Mesothelial cell of epicardium (in vitro differentiated cells): ENCODE measurements around the gene MPP4. TPM values are rescaled to one million over a fixed set of nuclear protein-coding genes. Genes with fewer than 3 reads are reported as not detected.

Experiments
- DNase-seq, 2 experiments: peaks; one replicate each; pipeline ENCODE4 v3.0.0; 2021; ENCODE audit warnings: low spot score in 2 of 2; ENCODE audit not compliant: unreplicated experiment in 2 of 2
- H3K27ac Mint-ChIP-seq: 2 replicates; pipeline ENCODE4 v1.8.0; 2021; ENCODE audit warnings: mixed read lengths
- H3K27me3 Mint-ChIP-seq: 2 replicates; pipeline ENCODE4 v1.8.0; 2021; ENCODE audit warnings: low read depth, mixed read lengths
- H3K36me3 Mint-ChIP-seq: 2 replicates; pipeline ENCODE4 v1.8.0; 2021; ENCODE audit warnings: mixed read lengths
- H3K4me1 Mint-ChIP-seq: 2 replicates; pipeline ENCODE4 v1.8.0; 2021; ENCODE audit warnings: mixed read lengths
- H3K4me3 Mint-ChIP-seq: 2 replicates; pipeline ENCODE4 v1.8.0; 2021; ENCODE audit warnings: mild to moderate bottlenecking, moderate library complexity, mixed read lengths
- H3K9me3 Mint-ChIP-seq: 2 replicates; pipeline ENCODE4 v1.8.0; 2021; ENCODE audit warnings: mixed read lengths
- total RNA-seq: library from RNA; stranded (reverse); gene quantifications from 3 replicates; pipeline ENCODE4 v1.2.1, GENCODE V29; 2021
- TF ChIP-seq, protein P1 (sequence below): fragments of 200-600 bp; sonication (generic); IDR thresholded peaks from one replicate; pipeline ENCODE4 v1.5.0; 2021; ENCODE audit warnings: antibody characterized with exemption; ENCODE audit not compliant: unreplicated experiment

The MPP4 gene
- total RNA-seq, 1 donor from 2014 or later: 0.27 TPM

DNA sequence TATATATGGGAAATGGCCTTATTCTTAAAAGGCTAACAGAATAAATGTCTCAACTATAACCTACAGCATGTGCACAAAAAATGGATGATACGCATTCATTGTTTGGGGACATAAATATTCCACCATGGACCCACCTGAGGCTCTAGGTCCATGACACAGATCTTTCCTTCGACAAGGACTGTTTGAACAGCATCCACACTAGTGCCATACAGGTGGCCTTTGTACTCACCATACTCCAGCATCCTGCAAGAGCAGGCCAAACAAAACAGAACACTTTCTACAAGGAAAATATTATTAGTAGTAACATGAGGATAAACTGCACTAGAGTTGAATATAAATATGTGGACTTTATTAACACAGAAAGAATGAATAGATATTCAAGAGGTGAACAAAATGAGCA, 49.0 kb downstream of the MPP4 start:
- H3K4me1 Mint-ChIP-seq: peaks cover 9% of the 10 kb centered on the region
- H3K27ac Mint-ChIP-seq: no peak overlapping the region
- H3K36me3 Mint-ChIP-seq: no peaks in the 10 kb centered on the region
- H3K9me3 Mint-ChIP-seq: no peaks in the 10 kb centered on the region
- DNase-seq: no peak
- TF ChIP-seq, protein P1, sequence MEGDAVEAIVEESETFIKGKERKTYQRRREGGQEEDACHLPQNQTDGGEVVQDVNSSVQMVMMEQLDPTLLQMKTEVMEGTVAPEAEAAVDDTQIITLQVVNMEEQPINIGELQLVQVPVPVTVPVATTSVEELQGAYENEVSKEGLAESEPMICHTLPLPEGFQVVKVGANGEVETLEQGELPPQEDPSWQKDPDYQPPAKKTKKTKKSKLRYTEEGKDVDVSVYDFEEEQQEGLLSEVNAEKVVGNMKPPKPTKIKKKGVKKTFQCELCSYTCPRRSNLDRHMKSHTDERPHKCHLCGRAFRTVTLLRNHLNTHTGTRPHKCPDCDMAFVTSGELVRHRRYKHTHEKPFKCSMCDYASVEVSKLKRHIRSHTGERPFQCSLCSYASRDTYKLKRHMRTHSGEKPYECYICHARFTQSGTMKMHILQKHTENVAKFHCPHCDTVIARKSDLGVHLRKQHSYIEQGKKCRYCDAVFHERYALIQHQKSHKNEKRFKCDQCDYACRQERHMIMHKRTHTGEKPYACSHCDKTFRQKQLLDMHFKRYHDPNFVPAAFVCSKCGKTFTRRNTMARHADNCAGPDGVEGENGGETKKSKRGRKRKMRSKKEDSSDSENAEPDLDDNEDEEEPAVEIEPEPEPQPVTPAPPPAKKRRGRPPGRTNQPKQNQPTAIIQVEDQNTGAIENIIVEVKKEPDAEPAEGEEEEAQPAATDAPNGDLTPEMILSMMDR: no peak
- H3K4me3 Mint-ChIP-seq: no peak overlapping the region
- peaks cover 2% of the 10 kb centered on the region for H3K27me3 Mint-ChIP-seq

DNA sequence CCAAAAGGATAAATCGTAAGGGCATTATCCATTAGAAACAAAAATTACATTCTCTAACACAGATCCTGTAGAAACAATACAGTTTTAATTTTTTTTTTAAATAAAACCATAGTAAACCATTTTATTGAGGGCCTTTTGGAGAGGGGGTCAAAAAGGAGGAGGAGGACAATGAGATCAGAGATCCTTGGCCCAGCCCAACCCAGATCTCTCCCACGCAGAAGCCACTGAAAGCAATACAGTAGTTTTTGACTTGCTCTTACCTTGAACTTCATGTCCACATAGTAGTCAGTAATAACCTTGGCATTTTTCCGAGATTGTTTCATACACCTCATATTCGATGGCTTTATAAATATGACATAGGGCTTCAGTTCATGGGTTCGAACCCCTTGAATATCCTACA, 51.0 kb downstream of the MPP4 start:
- H3K4me3 Mint-ChIP-seq: no peak overlapping the region
- H3K9me3 Mint-ChIP-seq: no peaks in the 10 kb centered on the region
- no peaks in the 10 kb centered on the region for H3K36me3 Mint-ChIP-seq
- H3K27ac Mint-ChIP-seq: no peak overlapping the region
- peaks cover under 1% of the 10 kb centered on the region for H3K27me3 Mint-ChIP-seq
- DNase-seq: no peak
- H3K4me1 Mint-ChIP-seq: peaks cover 14% of the 10 kb centered on the region
- TF ChIP-seq, protein P1: no peak

DNA sequence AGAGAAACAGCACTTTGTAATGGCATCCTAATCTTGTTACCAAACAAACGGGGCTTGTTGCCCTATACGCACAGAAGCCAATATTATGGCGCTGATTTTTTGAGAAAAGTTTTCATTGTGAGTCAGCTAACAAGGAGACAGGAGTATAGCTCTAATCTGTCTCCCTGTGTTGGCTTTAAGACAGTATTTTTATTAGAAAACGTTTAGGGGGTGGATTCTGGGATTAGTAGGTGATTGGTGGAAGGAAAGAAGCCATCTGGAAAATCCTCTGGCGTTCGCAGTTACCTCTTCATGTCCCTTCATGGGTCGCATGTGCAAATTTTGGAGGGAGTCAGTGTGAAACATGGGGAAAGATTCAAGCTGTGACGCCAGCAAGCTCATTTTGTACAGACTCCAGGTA, 54.4 kb downstream of the MPP4 start:
- no peaks in the 10 kb centered on the region for H3K36me3 Mint-ChIP-seq
- H3K4me1 Mint-ChIP-seq: peaks cover 21% of the 10 kb centered on the region
- TF ChIP-seq, protein P1: no peak
- peak overlapping the region; percentile 76 for H3K27ac Mint-ChIP-seq
- H3K27me3 Mint-ChIP-seq: no peaks in the 10 kb centered on the region
- no peak for DNase-seq
- H3K4me3 Mint-ChIP-seq: peak overlapping the region; percentile 94
- no peaks in the 10 kb centered on the region for H3K9me3 Mint-ChIP-seq

DNA sequence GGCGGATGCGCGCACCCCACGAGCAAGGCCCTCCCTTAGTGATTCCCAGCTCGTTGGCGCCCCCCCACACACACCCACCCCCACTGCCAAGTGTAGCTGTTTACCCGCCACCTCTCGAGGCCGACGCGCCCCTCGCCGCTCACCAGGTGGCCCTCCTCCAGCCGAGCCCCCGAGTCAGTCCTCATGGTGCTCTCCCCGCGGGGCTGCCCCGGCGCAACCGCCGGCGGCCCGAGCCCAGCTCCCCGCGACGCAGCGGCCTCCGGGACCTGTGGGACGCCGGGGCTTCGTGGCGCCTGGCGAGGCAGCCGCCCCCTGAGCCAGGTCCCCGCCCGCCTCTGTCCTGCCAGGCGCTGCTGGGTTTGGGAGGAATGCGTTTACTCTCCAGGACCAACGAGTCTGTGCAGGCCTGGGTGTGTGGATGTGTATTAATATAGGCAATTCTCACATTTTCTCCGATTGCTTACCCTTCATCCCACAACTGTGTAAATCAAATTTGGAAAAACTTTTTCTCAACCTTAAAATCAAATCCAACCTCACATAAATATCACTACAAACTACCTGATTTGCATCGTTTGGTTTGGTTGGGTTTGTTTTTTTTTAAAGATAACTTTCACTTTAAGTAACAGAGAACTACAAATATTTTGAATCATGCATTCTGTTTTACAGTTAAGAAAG, 55.1 kb downstream of the MPP4 start, which contains the start of gene TMEM237:
Gene TMEM237 (minus strand): TSS at position 288 of the 675 bp plus-strand sequence. CDS start 103 bp downstream, at position 185.
- TF ChIP-seq, protein P1: no peak

DNA sequence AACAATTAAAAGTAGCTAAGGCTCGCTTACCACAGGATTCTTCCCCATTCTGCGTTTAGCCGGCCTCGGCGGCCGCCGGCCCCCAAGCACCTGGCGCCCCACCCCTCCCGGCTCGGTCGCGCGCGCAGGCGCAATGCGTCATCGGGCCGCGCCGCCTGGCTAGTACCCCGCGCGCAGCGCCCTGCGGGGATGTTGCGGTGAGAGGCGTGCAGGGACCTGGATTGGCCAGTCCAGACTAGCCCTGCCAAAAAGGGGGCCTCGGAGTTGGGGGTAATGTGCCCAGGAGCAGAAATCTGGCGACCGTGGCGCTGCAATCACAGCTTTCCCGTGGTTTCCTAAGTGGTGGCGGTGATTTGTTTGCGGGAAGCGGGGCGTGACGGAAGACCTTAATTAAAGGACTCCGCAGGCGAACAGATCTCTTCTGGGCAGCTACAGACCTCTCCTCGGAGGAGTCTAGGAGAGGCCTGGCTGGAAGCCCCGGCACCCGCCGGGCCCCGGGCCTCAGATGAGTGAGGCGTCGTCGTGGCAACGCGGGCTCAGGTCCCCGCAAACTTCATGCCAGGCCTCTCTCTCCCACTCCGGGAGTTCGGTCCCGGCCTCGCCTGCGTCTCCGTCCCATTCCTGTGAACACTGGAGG, 55.7 kb downstream of the MPP4 start:
- H3K9me3 Mint-ChIP-seq: no peaks in the 10 kb centered on the region
- peak overlapping the region; percentile 99 for H3K27ac Mint-ChIP-seq
- H3K27me3 Mint-ChIP-seq: no peaks in the 10 kb centered on the region
- peak; percentile 89 to 97 for DNase-seq
- peaks cover 21% of the 10 kb centered on the region for H3K4me1 Mint-ChIP-seq
- peaks cover 7% of the 10 kb centered on the region for H3K36me3 Mint-ChIP-seq
- H3K4me3 Mint-ChIP-seq: peak overlapping the region; percentile 94
- TF ChIP-seq, protein P1: no peak

More for the DNA sequence above, 55.1 kb downstream of the MPP4 start, which contains the start of gene TMEM237:
- H3K9me3 Mint-ChIP-seq: no peaks in the 10 kb centered on the region
- H3K27ac Mint-ChIP-seq: peak within 1 kb of the TSS; percentile 99
- DNase-seq: peak; percentile 39 to 66
- peak within 1 kb of the TSS; percentile 94 for H3K4me3 Mint-ChIP-seq
- H3K4me1 Mint-ChIP-seq: peaks cover 21% of the 10 kb centered on the region
- peaks cover 6% of the 10 kb centered on the region for H3K36me3 Mint-ChIP-seq
- H3K27me3 Mint-ChIP-seq: no peaks in the 10 kb centered on the region
